GM21515 (cell line): ENCODE results near the gene PANX2.
"Not testable (repeated sequence)": the region's sequence is repeated elsewhere in the genome, so short reads cannot be mapped to it uniquely, and the experiment has no call there.

Source experiments
- ATAC-seq: cut with Tn5 transposase; IDR thresholded peaks from one replicate; pipeline ENCODE4 v1.9.1; 2021; ENCODE audit not compliant: unreplicated experiment

The PANX2 gene, protein sequence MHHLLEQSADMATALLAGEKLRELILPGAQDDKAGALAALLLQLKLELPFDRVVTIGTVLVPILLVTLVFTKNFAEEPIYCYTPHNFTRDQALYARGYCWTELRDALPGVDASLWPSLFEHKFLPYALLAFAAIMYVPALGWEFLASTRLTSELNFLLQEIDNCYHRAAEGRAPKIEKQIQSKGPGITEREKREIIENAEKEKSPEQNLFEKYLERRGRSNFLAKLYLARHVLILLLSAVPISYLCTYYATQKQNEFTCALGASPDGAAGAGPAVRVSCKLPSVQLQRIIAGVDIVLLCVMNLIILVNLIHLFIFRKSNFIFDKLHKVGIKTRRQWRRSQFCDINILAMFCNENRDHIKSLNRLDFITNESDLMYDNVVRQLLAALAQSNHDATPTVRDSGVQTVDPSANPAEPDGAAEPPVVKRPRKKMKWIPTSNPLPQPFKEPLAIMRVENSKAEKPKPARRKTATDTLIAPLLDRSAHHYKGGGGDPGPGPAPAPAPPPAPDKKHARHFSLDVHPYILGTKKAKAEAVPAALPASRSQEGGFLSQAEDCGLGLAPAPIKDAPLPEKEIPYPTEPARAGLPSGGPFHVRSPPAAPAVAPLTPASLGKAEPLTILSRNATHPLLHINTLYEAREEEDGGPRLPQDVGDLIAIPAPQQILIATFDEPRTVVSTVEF

DNA sequence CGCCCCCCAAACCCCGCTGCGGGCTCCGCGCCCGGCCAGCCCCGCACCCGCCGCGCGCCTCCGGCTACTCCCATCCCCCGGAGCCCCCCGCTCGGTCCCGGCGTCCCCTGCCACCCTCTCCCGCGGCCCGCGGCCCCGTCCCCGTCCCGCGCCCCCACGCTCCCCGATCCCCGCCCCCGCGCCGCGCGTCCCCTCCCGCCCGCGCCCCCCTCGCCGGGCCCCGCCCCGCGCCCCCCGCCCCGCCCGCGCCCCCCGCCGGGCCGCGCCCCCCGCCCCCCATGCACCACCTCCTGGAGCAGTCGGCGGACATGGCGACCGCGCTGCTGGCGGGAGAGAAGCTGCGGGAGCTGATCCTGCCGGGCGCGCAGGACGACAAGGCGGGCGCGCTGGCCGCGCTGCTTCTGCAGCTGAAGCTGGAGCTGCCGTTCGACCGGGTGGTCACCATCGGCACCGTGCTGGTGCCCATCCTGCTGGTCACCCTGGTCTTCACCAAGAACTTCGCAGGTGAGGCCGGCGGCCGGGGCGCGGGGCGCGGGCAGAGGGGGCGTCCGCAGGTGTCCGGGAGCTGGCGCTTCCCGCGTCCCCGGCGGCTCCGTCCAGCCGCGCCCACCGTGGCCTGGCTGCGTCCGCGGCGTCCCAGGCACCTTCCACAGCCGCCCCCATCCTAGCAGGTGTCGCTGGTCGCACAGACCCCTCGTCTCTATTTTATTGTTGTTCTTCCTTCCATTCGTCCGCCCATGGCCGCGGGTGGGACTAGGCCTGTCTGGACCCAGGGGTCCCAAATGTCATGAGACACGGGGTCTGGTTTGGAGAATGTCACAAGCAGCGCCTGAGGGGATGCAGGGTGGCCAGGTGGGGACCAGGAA, at the start of gene PANX2:
Gene PANX2 (plus strand): TSS at position 279 of the 866 bp plus-strand sequence. CDS start 0 bp downstream, at position 279.
- ATAC-seq = no peak

- ATAC-seq = no peak
These were observed 49.3 kb upstream of the PANX2 start for GRCh38 chr22:50121202-50121740.

DNA sequence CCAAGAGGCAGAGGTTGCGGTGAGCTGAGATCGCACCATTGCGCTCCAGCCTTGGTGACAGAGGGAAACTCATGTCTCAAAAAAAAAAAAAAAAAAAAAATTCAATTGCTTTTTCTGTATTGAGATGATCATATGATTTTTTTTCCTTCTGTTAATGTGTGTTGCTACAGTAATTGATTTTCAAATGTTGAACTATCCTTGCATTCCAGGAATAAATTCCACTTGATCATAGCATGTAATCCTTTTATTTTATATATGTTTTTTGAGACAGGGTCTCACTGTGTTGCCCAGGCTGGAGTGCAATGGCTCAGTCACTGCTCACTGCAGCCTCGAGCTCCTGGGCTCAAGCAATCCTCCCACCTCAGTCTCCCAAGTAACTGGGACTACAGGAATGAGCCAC, 47.4 kb upstream of the PANX2 start:
- ATAC-seq = no peak

DNA sequence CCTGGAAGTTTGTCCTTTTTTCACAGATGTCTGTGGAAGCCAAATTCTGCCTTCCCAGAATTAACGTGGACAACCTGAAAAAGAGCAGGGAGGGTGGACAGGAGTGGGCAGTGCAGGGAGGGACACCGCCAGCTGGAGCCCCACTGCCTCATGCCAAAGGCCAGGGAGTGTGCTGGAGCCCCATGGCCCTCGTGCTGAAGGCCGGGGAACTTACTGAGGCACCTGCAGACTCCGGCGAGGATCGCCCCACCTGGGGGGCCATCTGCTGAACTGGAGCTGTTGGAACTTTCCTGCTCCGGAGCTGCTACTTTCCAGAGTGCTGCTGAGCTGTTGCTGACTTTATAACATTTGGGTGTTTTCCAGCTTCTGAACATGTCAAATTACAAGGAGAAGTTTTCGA, 45.5 kb upstream of the PANX2 start:
- no peak for ATAC-seq

DNA sequence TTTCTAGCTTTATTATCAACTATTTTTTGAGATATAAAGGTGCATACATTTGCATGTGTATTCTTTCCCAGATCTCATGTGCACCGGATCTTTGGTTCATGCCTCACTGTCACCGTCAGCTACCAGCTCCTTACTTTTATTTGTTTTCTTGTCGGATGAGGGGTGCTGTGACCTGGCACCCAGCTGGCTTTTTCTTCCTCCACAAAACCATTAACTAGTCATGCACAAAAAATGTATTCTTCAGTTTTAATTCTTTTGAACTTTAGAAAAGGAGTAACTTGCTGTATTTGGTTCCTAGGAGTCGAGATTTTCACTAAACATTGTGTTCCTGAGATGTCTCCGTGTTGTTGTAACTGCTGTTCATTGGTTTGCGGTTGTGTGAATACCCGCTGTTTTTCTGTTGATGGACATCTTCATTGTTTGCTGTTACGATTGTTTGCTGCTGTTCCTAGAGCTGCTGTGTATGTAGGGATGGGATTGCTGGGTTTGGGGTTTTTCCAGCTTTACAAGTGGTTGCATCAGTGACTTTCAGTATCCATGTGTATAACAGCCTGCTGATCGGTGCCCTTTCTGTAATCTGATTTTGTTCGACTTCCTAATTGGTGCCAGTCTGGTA, 41.3 kb upstream of the PANX2 start:
- no peak for ATAC-seq

DNA sequence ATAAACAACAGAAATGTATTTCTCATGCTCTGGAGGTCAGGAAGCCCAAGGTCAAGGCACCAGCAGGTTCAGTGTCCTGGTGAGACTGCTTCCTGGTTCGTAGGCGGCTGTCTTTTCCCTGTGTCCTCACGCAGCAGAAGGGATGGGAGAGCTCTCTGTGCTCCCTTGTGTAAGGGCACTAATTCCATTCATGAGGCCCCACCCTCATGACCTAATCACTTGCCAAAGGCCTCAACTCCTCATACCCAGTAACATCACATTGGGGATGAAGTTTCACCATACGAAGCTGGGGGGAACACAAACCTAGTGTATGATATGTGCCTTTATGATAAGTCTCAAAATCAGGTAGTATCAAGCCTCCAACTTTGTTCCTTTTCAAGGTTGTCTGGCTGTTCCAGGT, 38.6 kb upstream of the PANX2 start:
- ATAC-seq = no peak

DNA sequence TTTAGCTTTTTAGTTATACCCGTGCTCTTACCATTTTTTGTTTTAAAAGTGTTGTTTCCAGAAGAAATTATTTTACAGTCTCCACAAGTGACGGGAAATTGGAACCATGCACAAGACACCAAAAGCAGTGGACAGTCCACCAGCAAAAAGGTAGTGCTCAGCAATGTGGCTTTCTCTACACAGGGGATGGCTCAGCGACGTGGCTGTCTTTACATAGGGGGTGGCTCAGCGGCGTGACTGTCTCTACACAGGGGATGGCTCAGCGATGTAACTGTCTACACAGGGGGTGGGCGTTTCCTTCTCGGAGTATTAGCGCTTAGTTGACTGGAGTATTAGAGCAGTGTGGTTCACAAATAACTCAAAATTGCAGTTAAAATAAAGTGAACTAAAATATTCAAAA, 36.0 kb upstream of the PANX2 start:
- no peak for ATAC-seq

DNA sequence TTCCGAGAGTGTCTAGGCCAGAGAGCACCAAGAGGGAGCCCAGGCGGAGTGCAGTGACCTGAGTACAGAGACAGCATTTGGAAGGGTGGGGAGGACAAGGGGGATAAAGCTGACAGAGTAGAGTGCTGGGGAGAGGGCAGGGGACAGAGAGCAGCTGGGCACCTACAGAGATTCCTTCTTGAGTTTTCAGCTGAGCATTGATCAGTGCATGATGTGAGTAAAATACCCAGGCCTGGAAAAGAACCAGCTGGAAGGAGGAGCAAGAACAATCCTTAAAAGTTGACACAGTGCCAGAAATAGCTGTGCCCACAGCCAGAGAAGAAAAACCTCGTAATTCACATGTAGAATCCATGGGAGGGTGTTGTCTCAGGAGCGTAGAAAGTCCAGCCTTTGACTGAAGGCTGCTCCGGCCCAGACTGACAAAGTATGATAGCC, 33.9 kb upstream of the PANX2 start:
- ATAC-seq = no peak

DNA sequence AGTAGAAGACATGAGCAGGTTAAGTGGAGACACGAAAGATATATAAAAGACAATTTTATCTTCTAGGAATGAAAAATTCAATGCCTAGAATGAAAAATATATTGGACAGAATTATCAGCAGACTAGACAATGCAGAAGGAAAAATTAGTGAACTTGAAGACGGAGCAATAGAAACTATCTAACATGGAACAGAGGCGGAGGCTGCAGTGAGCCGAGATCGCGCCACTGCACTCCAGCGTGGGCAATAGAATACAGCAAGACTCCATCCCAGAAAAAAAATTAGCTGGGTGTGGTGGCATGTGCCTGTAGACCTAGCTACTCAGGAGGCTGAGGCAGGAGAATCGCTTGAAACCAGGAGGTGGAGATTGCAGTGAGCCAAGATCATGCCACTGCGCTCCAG, 33.3 kb upstream of the PANX2 start:
- ATAC-seq = not testable (repeated sequence)

DNA sequence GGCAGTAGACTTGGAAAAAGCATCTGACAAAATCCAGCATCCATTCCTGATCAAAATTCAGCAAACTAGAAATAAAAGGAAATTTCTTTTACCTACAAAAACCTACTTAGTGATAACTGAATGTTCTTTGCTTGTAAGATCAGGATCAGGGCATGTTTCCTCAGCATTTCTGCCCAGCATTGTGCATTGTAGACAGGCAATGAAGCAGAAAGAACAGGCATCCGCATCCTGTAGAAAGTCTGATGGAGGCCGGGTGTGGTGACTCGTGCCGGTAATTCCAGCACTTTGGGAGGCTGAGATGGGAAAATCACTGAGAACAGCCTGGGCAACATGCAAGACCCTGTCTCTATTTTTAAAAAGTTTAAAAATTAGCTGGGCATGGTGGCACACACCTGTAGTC, 32.5 kb upstream of the PANX2 start:
- ATAC-seq = no peak

DNA sequence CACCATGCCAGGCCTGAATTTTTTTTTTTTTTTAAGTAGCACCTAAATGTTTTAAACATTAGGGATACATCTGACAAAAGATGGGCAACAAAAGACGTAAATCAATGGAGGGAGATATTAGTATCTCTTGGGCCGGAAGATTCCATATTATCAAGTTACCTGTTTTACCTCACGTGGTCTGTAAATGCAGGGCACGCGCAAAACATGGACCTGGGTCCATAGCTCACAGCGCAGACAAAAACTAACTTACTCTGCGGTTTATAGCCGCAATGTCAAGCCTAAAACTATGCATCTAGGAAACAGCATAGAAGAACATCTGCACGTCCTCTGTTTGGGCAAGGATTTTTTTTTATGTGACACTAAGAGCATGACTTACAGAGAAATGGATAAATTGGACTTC, 31.5 kb upstream of the PANX2 start:
- no peak for ATAC-seq

DNA sequence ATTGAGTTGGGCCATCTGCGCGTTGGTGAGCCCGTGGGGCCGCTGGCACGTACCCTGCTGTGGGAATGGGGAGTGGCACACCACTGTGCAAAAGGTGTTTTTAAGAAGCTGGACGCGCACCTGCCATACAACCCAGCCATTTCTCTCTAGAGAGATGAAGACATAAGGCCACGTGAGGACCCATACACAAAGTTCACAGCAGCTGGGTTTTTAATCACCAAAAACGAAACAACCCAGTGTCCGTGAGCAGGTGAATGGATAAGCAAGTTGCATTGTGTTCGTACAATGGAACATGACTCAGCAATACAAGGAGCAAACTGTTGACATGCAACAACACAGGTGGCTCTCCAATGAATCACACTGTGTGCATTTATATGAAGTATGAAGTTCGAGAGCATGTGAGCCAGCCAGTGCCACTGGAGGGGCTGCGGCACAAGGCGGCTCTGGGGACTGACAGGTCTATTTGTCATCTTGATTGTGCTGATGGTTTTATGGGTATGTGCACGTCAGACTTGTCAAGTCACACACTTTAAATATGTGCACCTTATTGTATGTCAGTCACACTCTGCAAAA, 30.6 kb upstream of the PANX2 start:
- ATAC-seq = no peak

- no peak for ATAC-seq
These were observed 29.9 kb upstream of the PANX2 start for GRCh38 chr22:50140615-50141014.

DNA sequence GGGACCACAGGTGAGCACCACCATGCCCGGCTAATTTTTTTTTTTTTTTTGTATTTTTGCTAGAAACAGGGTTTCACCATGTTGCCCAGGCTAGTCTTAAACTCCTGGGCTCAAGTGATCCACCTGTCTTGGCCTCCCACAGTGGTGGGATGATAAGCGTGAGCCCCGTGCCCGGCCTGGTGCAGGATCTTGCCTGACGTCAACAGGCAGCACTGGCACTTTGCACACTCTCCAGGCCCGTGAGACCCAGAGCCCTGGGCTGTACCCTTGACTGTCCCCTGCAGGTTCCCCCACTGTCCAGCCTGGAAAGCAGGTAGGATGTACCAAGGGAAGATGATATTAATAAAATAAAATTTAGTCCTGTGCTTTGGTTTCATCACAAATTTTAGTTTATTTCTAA, 29.1 kb upstream of the PANX2 start:
- ATAC-seq = no peak

- no peak for ATAC-seq
These were observed 28.6 kb upstream of the PANX2 start for GRCh38 chr22:50141891-50142363.

GRCh38 chr22:50143096-50143495, 27.4 kb upstream of the PANX2 start:
- no peak for ATAC-seq

GRCh38 chr22:50144005-50144614, 26.4 kb upstream of the PANX2 start:
- ATAC-seq = no peak

- no peak for ATAC-seq
These were observed 24.7 kb upstream of the PANX2 start for GRCh38 chr22:50145721-50146438.
